CD4-positive, CD25-positive, alpha-beta regulatory T cell (primary cell): ENCODE measurements around the gene FKBP1B. TPM values are rescaled to one million over a fixed set of nuclear protein-coding genes. Genes with fewer than 3 reads are reported as not detected.

Experiments used
- ATAC-seq, 2 donors: fragments of 150-1000 bp; cut with Tn5 transposase; one replicate each; pipeline ENCODE4 v1.10.0; 2021; ENCODE audit warnings: low read depth in 2 of 2, moderate number of reproducible peaks in 2 of 2, moderate library complexity in 1 of 2
- DNase-seq, 3 donors: peaks; one replicate each; pipeline versions ENCODE4 v3.0.0 to v3.0.0-alpha.2; 2012 to 2022; ENCODE audit warnings: mixed read lengths in 1 of 3
- H3K27ac ChIP-seq: one replicate; pipeline ENCODE4 v1.7.0; 2013; ENCODE audit warnings: mild to moderate bottlenecking, low read length; ENCODE audit not compliant: insufficient read depth, poor library complexity, severe bottlenecking
- H3K27me3 ChIP-seq: one replicate; pipeline ENCODE4 v1.7.0; 2013; ENCODE audit warnings: low read length; ENCODE audit not compliant: control insufficient read depth, insufficient read depth
- H3K36me3 ChIP-seq: one replicate; pipeline ENCODE4 v1.7.0; 2013; ENCODE audit warnings: mild to moderate bottlenecking, low read length, moderate library complexity; ENCODE audit not compliant: control insufficient read depth, insufficient read depth
- H3K4me1 ChIP-seq: 2 replicates; pipeline ENCODE4 v1.7.0; 2013; ENCODE audit warnings: mild to moderate bottlenecking, low read length; ENCODE audit not compliant: insufficient read depth, control insufficient read depth, poor library complexity, severe bottlenecking
- H3K4me3 ChIP-seq: one replicate; pipeline ENCODE4 v1.7.0; 2013; ENCODE audit warnings: low read depth, mild to moderate bottlenecking, low read length, moderate library complexity
- H3K9me3 ChIP-seq, 2 experiments: 1 replicate in 1 of 2; 2 replicates in 1 of 2; pipeline ENCODE4 v1.7.0; 2013; ENCODE audit warnings: low read length in 2 of 2, mild to moderate bottlenecking in 1 of 2, moderate library complexity in 1 of 2; ENCODE audit not compliant: control insufficient read depth in 2 of 2
- H3K27ac Mint-ChIP-seq, 3 donors: one replicate each; pipeline ENCODE4 v1.8.0; 2020 to 2022; ENCODE audit warnings: mild to moderate bottlenecking in 3 of 3, mixed read lengths in 3 of 3, moderate library complexity in 2 of 3
- H3K27me3 Mint-ChIP-seq: one replicate; pipeline ENCODE4 v1.8.0; 2022; ENCODE audit warnings: mild to moderate bottlenecking, mixed read lengths
- H3K36me3 Mint-ChIP-seq: one replicate; pipeline ENCODE4 v1.8.0; 2020; ENCODE audit warnings: mixed read lengths
- H3K4me1 Mint-ChIP-seq, 4 donors: one replicate each; pipeline ENCODE4 v1.8.0; 2020 to 2022; ENCODE audit warnings: mixed read lengths in 4 of 4, mild to moderate bottlenecking in 1 of 4
- H3K4me3 Mint-ChIP-seq, 4 donors: one replicate each; pipeline ENCODE4 v1.8.0; 2020 to 2022; ENCODE audit warnings: mild to moderate bottlenecking in 4 of 4, mixed read lengths in 4 of 4, moderate library complexity in 3 of 4
- H3K9me3 Mint-ChIP-seq, 7 donors: one replicate each; pipeline ENCODE4 v1.8.0; 2020 to 2022; ENCODE audit warnings: mixed read lengths in 7 of 7, mild to moderate bottlenecking in 3 of 7, moderate library complexity in 2 of 7
- polyA plus RNA-seq, 4 donors: library from polyadenylated mRNA; unstranded; fragments of 300-500 nt; fragmentation: Illumina TruSeq; gene quantifications; one replicate each; pipeline ENCODE4 v1.2.3, GENCODE V29; 2021
- total RNA-seq: library from RNA; stranded (reverse); gene quantifications from one replicate; pipeline ENCODE4 v1.2.3, GENCODE V29; 2022

Gene FKBP1B
- total and polyA plus RNA-seq, 5 donors from 2014 or later, result 1.1 to 3.0 (median 1.2) TPM

DNA sequence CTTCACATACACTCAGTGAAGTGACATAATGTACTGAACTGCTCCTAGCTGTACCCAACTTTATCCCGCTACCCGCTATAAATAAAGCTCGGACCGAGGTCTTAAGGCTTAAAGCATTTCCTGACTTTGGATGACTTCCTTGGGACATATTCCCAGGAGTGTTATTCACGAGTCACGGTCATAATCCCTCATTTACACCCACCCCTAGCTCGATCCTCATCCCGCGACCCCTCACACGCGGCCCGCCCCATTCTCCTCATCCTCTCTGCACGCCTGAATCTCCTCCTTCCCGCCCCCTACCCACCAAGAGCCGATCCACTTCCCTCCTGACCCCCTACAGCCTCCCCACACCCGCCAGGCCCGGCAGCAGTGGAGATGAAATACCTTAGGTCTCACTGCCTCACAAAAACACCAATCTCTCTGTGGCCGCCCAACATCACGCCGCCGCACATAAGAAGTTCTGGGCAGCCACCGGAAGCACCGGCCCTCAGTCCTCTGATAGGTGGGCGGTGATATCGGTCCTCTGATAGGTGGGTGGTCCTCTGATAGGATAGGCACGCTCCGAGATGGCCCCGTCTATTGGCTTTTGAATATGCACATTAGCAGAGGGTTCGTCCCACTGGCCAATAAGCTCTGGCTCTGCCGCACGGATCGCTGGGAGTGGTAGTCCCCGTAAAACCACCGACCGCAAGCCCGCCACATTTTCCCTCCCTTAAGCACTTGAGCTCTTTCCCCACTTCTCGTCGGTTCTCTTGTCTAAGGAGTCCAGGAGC, 2.4 kb upstream of the FKBP1B start, which contains the start of gene WDCP:
Gene WDCP (minus strand): TSS at position 462 of the 773 bp plus-strand sequence. CDS start 7,897 bp downstream, outside the sequence.
- peak; percentile 91 to 99 (median 93) for DNase-seq
- H3K4me1 Mint-ChIP-seq, result peaks cover 16 to 34% (median 18%) of the 10 kb centered on the region in 4 donors
- peak within 1 kb of the TSS; percentile 90 to 100 (median 95) for H3K4me3 Mint-ChIP-seq
- no peaks in the 10 kb centered on the region for H3K9me3 Mint-ChIP-seq
- H3K27me3 ChIP-seq, result peaks cover 19% of the 10 kb centered on the region
- ATAC-seq, result peak; percentile 100
- peak within 1 kb of the TSS; percentile 79 to 98 (median 95) for H3K27ac Mint-ChIP-seq
- H3K27ac ChIP-seq, result no peak within 1 kb of the TSS
- peak within 1 kb of the TSS; percentile 94 for H3K4me3 ChIP-seq
- H3K9me3 ChIP-seq, result no peaks in the 10 kb centered on the region
- H3K36me3 ChIP-seq, result no peaks in the 10 kb centered on the region
- peaks cover 28% of the 10 kb centered on the region for H3K4me1 ChIP-seq
- peaks cover 10% of the 10 kb centered on the region for H3K27me3 Mint-ChIP-seq
- peaks cover 4% of the 10 kb centered on the region for H3K36me3 Mint-ChIP-seq

GRCh38 chr2:24047703-24048033, 1.9 kb upstream of the FKBP1B start:
- H3K4me1 ChIP-seq, result peaks cover 28% of the 10 kb centered on the region
- Mint-ChIP-seq H3K27me3 (peaks cover 10% of the 10 kb centered on the region), H3K9me3 (no peaks in the 10 kb centered on the region), H3K36me3 (peaks cover 4% of the 10 kb centered on the region), H3K4me3 (peak overlapping the region; percentile 90 to 100 (median 95)), H3K4me1 (peaks cover 16 to 34% (median 18%) of the 10 kb centered on the region in 4 donors), H3K27ac (peak overlapping the region in 1 of 3 donors; percentile 95)
- DNase-seq, result no peak
- H3K27me3 ChIP-seq, result peaks cover 21% of the 10 kb centered on the region
- no peaks in the 10 kb centered on the region for H3K36me3 ChIP-seq
- H3K9me3 ChIP-seq, result no peaks in the 10 kb centered on the region
- no peak for ATAC-seq
- no peak overlapping the region for H3K27ac ChIP-seq
- peak overlapping the region; percentile 51 for H3K4me3 ChIP-seq

- Histone ChIP-seq H3K9me3 (no peaks in the 10 kb centered on the region), H3K36me3 (no peaks in the 10 kb centered on the region), H3K4me3 (peak overlapping the region; percentile 7), H3K27ac (no peak overlapping the region), H3K4me1 (peaks cover 28% of the 10 kb centered on the region), H3K27me3 (peaks cover 23% of the 10 kb centered on the region)
- Mint-ChIP-seq H3K4me3 (peak overlapping the region; percentile 80 to 87 (median 86)), H3K4me1 (peaks cover 11 to 32% (median 15%) of the 10 kb centered on the region in 4 donors), H3K36me3 (no peaks in the 10 kb centered on the region), H3K9me3 (no peaks in the 10 kb centered on the region), H3K27me3 (peaks cover 15% of the 10 kb centered on the region), H3K27ac (no peak overlapping the region)
- no peak for DNase-seq
- no peak for ATAC-seq
Observed at GRCh38 chr2:24048769-24049484, 614 bp upstream of the FKBP1B start.

DNA sequence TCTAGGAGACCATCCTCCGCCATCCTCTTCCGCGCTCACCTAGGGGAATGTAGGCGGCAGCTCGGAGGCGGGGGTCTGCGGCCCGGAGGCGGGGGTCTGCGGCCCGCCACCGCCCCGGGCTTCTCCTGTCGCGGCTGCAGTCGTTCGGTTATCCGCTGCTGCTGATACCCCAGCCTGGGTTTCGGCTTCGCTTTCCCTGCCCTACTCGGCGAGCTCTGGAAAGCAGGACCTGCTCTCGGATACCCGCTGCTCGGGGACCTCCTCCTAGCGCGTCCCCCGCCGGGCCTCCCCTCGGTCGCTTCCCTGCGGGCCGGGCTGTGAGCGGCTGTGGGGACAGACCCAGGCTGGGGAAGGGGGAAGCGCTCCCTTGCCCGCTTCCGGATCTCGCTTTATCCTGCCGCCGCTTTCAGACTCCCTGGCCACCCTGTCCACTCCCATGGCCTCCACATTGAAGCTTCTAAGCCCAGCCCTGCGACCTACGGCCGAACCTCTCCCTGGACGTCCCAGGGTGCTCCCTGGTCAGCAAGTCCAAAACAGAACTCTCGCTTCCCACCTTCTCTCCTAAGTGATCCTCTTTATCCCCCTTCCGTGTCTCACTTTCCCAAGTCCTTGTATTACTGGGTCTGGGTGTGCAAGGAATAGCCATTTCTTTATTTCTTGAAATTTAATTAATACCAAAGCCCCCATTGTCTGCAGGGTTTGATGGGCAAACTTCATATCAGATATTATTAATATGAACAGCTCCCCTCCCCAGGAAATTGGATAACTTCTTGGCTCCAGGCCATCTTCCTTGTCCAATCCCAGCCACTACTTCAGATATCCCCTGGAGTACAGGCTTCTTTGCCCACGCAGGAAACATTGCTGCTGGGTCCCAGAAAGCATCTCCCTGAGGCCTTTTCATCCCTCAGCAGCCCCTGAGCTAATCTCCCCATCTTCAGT, 769 bp downstream of the FKBP1B start:
- Histone ChIP-seq H3K27ac (no peak overlapping the region), H3K36me3 (no peaks in the 10 kb centered on the region), H3K4me3 (no peak overlapping the region), H3K27me3 (peaks cover 23% of the 10 kb centered on the region), H3K9me3 (no peaks in the 10 kb centered on the region), H3K4me1 (peaks cover 28% of the 10 kb centered on the region)
- Mint-ChIP-seq H3K4me1 (peaks cover 6 to 26% (median 10%) of the 10 kb centered on the region in 4 donors), H3K9me3 (peaks cover 0 to under 1% (median 0%) of the 10 kb centered on the region in 7 donors), H3K36me3 (no peaks in the 10 kb centered on the region), H3K4me3 (peak overlapping the region in 2 of 4 donors; percentile 51 to 87), H3K27me3 (peaks cover 15% of the 10 kb centered on the region), H3K27ac (no peak overlapping the region)
- DNase-seq (peak in 1 of 3 donors; percentile 8), ATAC-seq (no peak)

DNA sequence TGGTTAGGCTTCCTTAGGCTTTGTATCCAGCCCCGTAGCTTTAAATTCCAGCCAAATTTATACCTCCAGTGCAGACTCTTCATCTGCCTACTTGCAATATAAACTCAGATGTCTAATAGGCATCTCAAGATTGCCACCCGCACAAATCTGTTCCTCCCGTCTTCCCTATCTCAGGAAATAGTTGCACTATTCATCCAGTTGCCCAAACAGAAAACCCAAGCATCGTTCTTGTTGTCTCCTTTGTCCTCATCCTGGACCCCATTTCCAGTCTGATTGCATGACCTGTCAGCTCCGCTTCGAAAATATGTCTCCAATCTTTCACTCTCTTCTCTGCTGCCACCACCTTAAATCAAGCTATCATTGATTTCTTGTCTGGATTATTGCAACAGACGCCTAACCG, 2.3 kb downstream of the FKBP1B start:
- H3K27ac ChIP-seq, result no peak overlapping the region
- Mint-ChIP-seq H3K4me1 (peaks cover 0 to 18% (median 9%) of the 10 kb centered on the region in 4 donors), H3K9me3 (peaks cover 0 to 2% (median 0%) of the 10 kb centered on the region in 7 donors), H3K27me3 (peaks cover 15% of the 10 kb centered on the region), H3K27ac (no peak overlapping the region), H3K36me3 (no peaks in the 10 kb centered on the region), H3K4me3 (no peak overlapping the region)
- no peak overlapping the region for H3K4me3 ChIP-seq
- H3K9me3 ChIP-seq, result no peaks in the 10 kb centered on the region
- H3K4me1 ChIP-seq, result peaks cover 25% of the 10 kb centered on the region
- ATAC-seq, result no peak
- H3K27me3 ChIP-seq, result peaks cover 23% of the 10 kb centered on the region
- DNase-seq, result no peak
- H3K36me3 ChIP-seq, result no peaks in the 10 kb centered on the region

- H3K27me3 ChIP-seq, result peaks cover 23% of the 10 kb centered on the region
Observed at GRCh38 chr2:24052951-24053350, 3.4 kb downstream of the FKBP1B start.

DNA sequence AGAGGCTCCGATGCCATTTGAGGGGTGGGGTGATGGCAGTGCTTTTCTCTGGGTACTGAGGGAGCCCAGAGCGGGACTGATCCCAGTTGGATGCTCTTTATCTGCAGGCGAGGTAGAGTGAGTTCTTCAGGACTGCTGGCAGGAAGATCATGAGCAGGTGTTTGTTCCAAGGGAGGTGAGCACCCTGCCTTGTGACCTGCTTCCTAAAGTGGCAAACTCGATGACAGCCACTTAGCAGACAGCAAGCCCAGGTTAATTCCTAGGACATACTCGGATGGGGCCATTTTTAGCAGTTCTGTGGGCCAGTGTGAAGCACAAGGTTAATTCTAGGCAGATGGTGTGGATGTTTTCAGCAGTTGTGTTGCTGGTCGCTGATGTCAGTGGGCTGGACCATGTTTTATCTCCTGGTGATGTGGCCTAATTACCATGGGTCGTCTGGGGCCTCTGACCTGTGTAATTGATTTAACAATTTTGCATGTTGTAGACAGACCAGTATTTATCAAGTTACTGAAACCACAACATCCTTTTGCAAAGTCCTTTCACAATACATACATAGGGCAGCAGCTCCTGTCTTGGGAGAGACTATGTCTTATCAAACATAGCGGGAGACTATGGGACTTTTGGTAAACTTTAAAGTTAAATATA, 4.9 kb downstream of the FKBP1B start:
- no peak overlapping the region for H3K4me3 ChIP-seq
- H3K27ac ChIP-seq, result no peak overlapping the region
- ATAC-seq (no peak), DNase-seq (no peak)
- Mint-ChIP-seq H3K27me3 (peaks cover 5% of the 10 kb centered on the region), H3K4me1 (no peaks in the 10 kb centered on the region), H3K36me3 (no peaks in the 10 kb centered on the region), H3K4me3 (peak overlapping the region in 1 of 4 donors; percentile 59), H3K9me3 (peaks cover 0 to 2% (median 0%) of the 10 kb centered on the region in 7 donors), H3K27ac (peak overlapping the region in 1 of 3 donors; percentile 32)
- H3K4me1 ChIP-seq, result peaks cover 10% of the 10 kb centered on the region
- H3K9me3 ChIP-seq, result no peaks in the 10 kb centered on the region
- no peaks in the 10 kb centered on the region for H3K36me3 ChIP-seq
- H3K27me3 ChIP-seq, result peaks cover 17% of the 10 kb centered on the region

More at GRCh38 chr2:24052951-24053350, 3.4 kb downstream of the FKBP1B start:
- peaks cover 9% of the 10 kb centered on the region for H3K27me3 Mint-ChIP-seq
- peaks cover 0 to 2% (median 0%) of the 10 kb centered on the region in 7 donors for H3K9me3 Mint-ChIP-seq
- Histone ChIP-seq H3K36me3 (no peaks in the 10 kb centered on the region), H3K4me1 (peaks cover 19% of the 10 kb centered on the region), H3K4me3 (no peak overlapping the region), H3K27ac (no peak overlapping the region), H3K9me3 (no peaks in the 10 kb centered on the region)
- H3K27ac Mint-ChIP-seq, result no peak overlapping the region
- H3K4me3 Mint-ChIP-seq, result no peak overlapping the region
- peaks cover 0 to 6% (median under 1%) of the 10 kb centered on the region in 4 donors for H3K4me1 Mint-ChIP-seq
- DNase-seq, result no peak
- H3K36me3 Mint-ChIP-seq, result no peaks in the 10 kb centered on the region
- no peak for ATAC-seq
